GM12873 (cell line): ENCODE results near the gene R3HCC1L.

Experiments used
- TF ChIP-seq, protein P1 (sequence below): IDR thresholded peaks from 2 replicates; pipeline ENCODE4 v1.5.1; 2012; ENCODE audit warnings: low read depth, mild to moderate bottlenecking, moderate library complexity, low read length, control low read depth; ENCODE audit not compliant: insufficient read depth; ENCODE audit errors: missing control alignments

The R3HCC1L gene

GRCh38 chr10:98096731-98097130, 37.7 kb upstream of the R3HCC1L start:
- TF ChIP-seq, protein P1, sequence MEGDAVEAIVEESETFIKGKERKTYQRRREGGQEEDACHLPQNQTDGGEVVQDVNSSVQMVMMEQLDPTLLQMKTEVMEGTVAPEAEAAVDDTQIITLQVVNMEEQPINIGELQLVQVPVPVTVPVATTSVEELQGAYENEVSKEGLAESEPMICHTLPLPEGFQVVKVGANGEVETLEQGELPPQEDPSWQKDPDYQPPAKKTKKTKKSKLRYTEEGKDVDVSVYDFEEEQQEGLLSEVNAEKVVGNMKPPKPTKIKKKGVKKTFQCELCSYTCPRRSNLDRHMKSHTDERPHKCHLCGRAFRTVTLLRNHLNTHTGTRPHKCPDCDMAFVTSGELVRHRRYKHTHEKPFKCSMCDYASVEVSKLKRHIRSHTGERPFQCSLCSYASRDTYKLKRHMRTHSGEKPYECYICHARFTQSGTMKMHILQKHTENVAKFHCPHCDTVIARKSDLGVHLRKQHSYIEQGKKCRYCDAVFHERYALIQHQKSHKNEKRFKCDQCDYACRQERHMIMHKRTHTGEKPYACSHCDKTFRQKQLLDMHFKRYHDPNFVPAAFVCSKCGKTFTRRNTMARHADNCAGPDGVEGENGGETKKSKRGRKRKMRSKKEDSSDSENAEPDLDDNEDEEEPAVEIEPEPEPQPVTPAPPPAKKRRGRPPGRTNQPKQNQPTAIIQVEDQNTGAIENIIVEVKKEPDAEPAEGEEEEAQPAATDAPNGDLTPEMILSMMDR = no peak

- TF ChIP-seq, protein P1 = no peak
Observed at GRCh38 chr10:98097175-98097574, 37.3 kb upstream of the R3HCC1L start.

- TF ChIP-seq, protein P1 = no peak
Observed at GRCh38 chr10:98097616-98098015, 36.8 kb upstream of the R3HCC1L start.

DNA sequence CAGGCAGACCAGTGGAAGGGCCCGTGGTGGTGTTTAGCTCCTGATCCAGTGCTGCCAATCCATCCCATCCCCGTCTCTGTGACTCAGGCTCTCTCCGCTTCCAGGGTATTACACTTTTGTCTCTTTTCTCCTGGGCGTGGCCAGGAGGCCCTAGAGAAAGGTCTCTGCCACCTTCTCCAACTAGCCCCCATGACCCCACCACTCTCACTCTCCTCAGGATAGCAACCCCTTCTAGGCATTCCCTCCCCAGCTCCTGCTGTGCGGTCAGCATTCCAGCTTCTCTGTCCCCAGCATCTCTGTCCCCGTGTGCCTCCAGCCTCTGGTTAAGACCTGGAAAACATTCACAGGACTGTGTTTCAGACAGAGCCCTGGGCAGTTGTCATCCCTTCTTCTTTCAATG, 36.2 kb upstream of the R3HCC1L start:
- TF ChIP-seq, protein P1 = no peak

DNA sequence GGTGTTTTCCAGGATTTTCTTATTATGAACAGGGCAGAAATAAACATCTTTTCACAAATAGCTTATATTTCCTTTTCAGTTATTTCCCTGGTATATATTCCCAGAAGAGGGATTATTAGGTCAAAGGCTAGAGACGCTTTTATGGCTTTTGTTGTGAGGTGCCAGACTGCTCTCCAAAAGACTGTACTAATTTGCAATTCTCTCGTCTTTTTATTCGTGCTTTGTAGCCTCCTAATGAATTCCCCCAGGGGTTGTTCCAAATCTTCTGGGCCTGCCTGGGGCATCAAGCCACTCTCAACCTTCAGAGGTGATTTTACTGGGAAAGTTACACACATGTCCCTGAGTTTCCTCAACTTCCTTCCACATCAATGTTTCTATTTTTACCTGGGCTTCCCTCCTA, 34.0 kb upstream of the R3HCC1L start:
- TF ChIP-seq, protein P1 = no peak

DNA sequence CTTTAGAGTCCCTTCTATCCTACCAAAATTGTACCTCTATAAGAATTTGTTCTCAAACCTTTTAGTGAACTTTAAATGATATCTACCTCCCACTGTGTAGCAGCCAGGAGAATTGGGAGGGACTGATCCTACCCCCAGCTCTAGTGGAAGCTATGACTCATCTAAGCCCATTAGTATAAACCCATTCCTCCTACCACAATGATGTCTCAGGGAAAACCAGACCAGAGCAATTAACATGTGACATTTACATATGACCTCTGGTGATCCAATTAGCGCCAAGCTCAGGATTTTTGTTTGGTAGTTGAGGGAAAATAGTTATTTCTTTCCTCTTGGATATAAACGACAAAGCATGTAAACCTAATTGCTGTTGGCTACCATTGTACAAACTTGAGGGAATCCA, 33.1 kb upstream of the R3HCC1L start:
- TF ChIP-seq, protein P1 = no peak

GRCh38 chr10:98104125-98104524, 30.3 kb upstream of the R3HCC1L start:
- TF ChIP-seq, protein P1 = no peak
